ENCODE data around the gene YPEL5.

DNA sequence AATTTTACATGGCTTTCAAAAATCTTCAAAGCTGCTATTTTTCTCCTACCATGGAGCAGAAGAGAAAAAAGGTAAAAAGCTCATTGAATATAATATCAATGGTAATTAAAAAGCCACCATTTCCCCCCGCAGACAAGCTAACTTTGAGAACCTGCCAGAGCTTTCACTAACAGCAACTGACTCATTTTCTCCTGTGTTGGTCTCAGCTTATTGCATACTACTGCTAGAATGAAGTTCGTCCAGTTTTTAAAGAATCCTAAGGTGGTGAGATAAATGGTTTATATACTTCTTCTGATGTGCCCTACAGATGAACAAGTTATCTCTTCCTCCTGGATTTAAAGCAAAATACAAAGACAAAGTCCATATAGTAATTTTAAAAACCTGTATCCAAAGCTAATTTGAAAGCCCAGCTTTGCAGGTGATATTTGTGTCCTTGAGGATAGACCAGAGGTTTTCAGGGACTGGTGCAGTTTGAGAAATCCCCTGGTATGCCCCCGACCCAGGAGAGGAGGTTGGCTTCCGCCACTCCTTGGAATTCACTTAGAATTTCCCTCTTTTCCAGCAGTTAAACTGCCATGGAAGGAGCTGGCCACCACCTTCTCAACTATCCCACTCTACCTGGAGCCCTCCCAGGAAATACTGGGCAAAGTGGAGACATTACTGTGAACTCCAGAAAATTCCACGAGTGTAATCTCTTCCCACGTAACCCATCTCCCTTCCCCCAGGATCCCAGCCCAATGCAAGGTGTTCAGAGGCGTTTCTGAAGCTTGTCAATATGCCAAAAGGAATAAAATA is 17.5 kb downstream of the YPEL5 start:
- TF ChIP-seq, protein P1, sequence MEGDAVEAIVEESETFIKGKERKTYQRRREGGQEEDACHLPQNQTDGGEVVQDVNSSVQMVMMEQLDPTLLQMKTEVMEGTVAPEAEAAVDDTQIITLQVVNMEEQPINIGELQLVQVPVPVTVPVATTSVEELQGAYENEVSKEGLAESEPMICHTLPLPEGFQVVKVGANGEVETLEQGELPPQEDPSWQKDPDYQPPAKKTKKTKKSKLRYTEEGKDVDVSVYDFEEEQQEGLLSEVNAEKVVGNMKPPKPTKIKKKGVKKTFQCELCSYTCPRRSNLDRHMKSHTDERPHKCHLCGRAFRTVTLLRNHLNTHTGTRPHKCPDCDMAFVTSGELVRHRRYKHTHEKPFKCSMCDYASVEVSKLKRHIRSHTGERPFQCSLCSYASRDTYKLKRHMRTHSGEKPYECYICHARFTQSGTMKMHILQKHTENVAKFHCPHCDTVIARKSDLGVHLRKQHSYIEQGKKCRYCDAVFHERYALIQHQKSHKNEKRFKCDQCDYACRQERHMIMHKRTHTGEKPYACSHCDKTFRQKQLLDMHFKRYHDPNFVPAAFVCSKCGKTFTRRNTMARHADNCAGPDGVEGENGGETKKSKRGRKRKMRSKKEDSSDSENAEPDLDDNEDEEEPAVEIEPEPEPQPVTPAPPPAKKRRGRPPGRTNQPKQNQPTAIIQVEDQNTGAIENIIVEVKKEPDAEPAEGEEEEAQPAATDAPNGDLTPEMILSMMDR (IDR thresholded peaks at IDR 0.05; ENCODE audit: insufficient read depth, low read length, poor library complexity, severe bottlenecking), result no peak
- TF ChIP-seq EZH2phosphoT487 (conservative IDR thresholded peaks at IDR 0.05; ENCODE audit: low read length), result no peak

Measured in SU-DHL-6 (cell line).